Measurements from ENCODE around the gene PRDX5. TPM values are rescaled to one million over a fixed set of nuclear protein-coding genes. Genes with fewer than 3 reads are reported as not detected.

Gene PRDX5
- total RNA-seq, 6 experiments from 2014 or later, result 84.0 to 172 (median 89.3) TPM

GRCh38 chr11:64358536-64358906, 40.6 kb downstream of the PRDX5 start:
- no peaks in the 10 kb centered on the region for H3K9me3 ChIP-seq

GRCh38 chr11:64358907-64359711, 41.2 kb downstream of the PRDX5 start, which contains the start of gene RPS6KA4:
Gene RPS6KA4 (plus strand): TSS chr11:64359162. CDS start chr11:64359236, 74 bp downstream.
- peaks cover 0 to 24% (median 2%) of the 10 kb centered on the region in 4 donors for H3K4me1 ChIP-seq
- intact Hi-C loops (cut with DNase I), result no loop called here
- peak; percentile 67 to 74 (median 73) for DNase-seq
- H3K27me3 ChIP-seq, result no peaks in the 10 kb centered on the region
- 5% methylated on average over 4 of the region's 70 CpGs for WGBS (ENCODE audit: insufficient coverage, low coverage, low lambda C conversion rate, missing lambda C conversion rate)
- TF ChIP-seq CTCF (IDR thresholded peaks at IDR 0.05) (no peak), POLR2A (IDR thresholded peaks at IDR 0.05) (peak; percentile 68)
- H3K36me3 ChIP-seq, result peaks cover 0 to 15% (median 8%) of the 10 kb centered on the region in 4 donors
- peak; percentile 75 to 91 (median 80) for ATAC-seq
- no peaks in the 10 kb centered on the region for H3K9me3 ChIP-seq
- H3K4me3 ChIP-seq, result peak within 1 kb of the TSS; percentile 71 to 88 (median 85)
- H3K27ac ChIP-seq, result peak within 1 kb of the TSS; percentile 65 to 74 (median 70)

More at GRCh38 chr11:64358536-64358906, 40.6 kb downstream of the PRDX5 start:
- no peak for TF ChIP-seq CTCF (IDR thresholded peaks at IDR 0.05)
- no peak for TF ChIP-seq POLR2A (IDR thresholded peaks at IDR 0.05)
- H3K27ac ChIP-seq, result peak overlapping the region; percentile 65 to 74 (median 70)
- DNase-seq (no peak), ATAC-seq (peak in 2 of 4 donors; percentile 5 to 30)
- peaks cover 0 to 15% (median 8%) of the 10 kb centered on the region in 4 donors for H3K36me3 ChIP-seq
- intact Hi-C loops (cut with DNase I), result no loop called here
- H3K27me3 ChIP-seq, result no peaks in the 10 kb centered on the region
- peak overlapping the region; percentile 71 to 88 (median 85) for H3K4me3 ChIP-seq
- WGBS (ENCODE audit: insufficient coverage, low coverage, low lambda C conversion rate, missing lambda C conversion rate), result 40% methylated on average over 1 of the region's 7 CpGs
- peaks cover 0 to 28% (median 2%) of the 10 kb centered on the region in 4 donors for H3K4me1 ChIP-seq

- no peaks in the 10 kb centered on the region for H3K9me3 ChIP-seq
- H3K36me3 ChIP-seq, result peaks cover 0 to 15% (median 8%) of the 10 kb centered on the region in 4 donors
- no peak overlapping the region for H3K27ac ChIP-seq
- H3K4me3 ChIP-seq, result peak overlapping the region; percentile 71 to 88 (median 85)
- peaks cover 0 to 21% (median 2%) of the 10 kb centered on the region in 4 donors for H3K4me1 ChIP-seq
- ATAC-seq (no peak), DNase-seq (no peak)
- TF ChIP-seq POLR2A (IDR thresholded peaks at IDR 0.05) (no peak), CTCF (IDR thresholded peaks at IDR 0.05) (no peak)
- intact Hi-C loops (cut with DNase I), result no loop called here
- H3K27me3 ChIP-seq, result no peaks in the 10 kb centered on the region
- WGBS (ENCODE audit: insufficient coverage, low coverage, low lambda C conversion rate, missing lambda C conversion rate), result 53% methylated on average over 9 of the region's 38 CpGs
These were observed 42.0 kb downstream of the PRDX5 start for GRCh38 chr11:64359712-64360445.

- peaks cover 0 to 18% (median 2%) of the 10 kb centered on the region in 4 donors for H3K4me1 ChIP-seq
- H3K9me3 ChIP-seq, result no peaks in the 10 kb centered on the region
- no peak overlapping the region for H3K27ac ChIP-seq
- ATAC-seq (no peak), DNase-seq (no peak)
- peaks cover 0 to 18% (median 10%) of the 10 kb centered on the region in 4 donors for H3K36me3 ChIP-seq
- intact Hi-C loops (cut with DNase I), result no loop called here
- no peaks in the 10 kb centered on the region for H3K27me3 ChIP-seq
- TF ChIP-seq CTCF (IDR thresholded peaks at IDR 0.05) (no peak), POLR2A (IDR thresholded peaks at IDR 0.05) (no peak)
- H3K4me3 ChIP-seq, result peak overlapping the region in 1 of 3 donors; percentile 71
- 74% methylated on average over 3 of the region's 13 CpGs for WGBS (ENCODE audit: insufficient coverage, low coverage, low lambda C conversion rate, missing lambda C conversion rate)
These were observed 42.6 kb downstream of the PRDX5 start for GRCh38 chr11:64360448-64360921.

All from right lobe of liver (tissue), 6 donors.